OCI-LY1 (cell line): ENCODE measurements around the gene LGALS13.

Experiments used
- EZH2 ChIP-seq: fragments of 200-600 bp; sonication (generic), shearing (Covaris generic); IDR thresholded peaks from 2 replicates; pipeline ENCODE4 v1.8.0; 2017; ENCODE audit warnings: borderline replicate concordance, mixed run types, mild to moderate bottlenecking, antibody characterized with exemption, low read length, moderate library complexity, mixed read lengths
- TF ChIP-seq, protein P1 (sequence below): fragments of 200-600 bp; sonication (generic), shearing (Covaris generic); IDR thresholded peaks from 2 replicates; pipeline ENCODE4 v1.5.1; 2017; ENCODE audit warnings: mild to moderate bottlenecking, antibody characterized with exemption, low read length, moderate library complexity, mixed read lengths

DNA sequence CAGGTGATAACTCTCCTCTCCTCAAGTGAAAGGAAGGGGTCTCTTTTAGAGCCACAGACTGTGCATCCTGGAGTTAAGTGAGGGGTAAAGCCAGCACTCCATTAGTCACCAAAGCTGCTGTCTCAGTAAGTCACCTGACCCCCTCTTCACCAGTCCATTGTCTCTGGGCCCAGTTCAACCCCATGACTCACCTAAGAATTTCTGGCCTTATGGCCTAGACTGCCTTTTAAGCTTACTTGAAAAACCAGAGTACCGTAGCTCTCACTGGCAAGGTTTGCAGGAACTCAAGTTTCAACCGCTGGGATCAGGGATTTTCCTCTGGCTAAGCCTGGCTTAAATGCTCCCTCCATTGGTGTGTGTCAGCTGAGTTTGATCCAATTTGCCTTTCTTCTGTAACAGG is 38.9 kb upstream of the LGALS13 start:
- TF ChIP-seq, protein P1, sequence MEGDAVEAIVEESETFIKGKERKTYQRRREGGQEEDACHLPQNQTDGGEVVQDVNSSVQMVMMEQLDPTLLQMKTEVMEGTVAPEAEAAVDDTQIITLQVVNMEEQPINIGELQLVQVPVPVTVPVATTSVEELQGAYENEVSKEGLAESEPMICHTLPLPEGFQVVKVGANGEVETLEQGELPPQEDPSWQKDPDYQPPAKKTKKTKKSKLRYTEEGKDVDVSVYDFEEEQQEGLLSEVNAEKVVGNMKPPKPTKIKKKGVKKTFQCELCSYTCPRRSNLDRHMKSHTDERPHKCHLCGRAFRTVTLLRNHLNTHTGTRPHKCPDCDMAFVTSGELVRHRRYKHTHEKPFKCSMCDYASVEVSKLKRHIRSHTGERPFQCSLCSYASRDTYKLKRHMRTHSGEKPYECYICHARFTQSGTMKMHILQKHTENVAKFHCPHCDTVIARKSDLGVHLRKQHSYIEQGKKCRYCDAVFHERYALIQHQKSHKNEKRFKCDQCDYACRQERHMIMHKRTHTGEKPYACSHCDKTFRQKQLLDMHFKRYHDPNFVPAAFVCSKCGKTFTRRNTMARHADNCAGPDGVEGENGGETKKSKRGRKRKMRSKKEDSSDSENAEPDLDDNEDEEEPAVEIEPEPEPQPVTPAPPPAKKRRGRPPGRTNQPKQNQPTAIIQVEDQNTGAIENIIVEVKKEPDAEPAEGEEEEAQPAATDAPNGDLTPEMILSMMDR: no peak
- TF ChIP-seq EZH2: no peak
